ENCODE measurements around the gene PSMD13. TPM values are rescaled to one million over a fixed set of nuclear protein-coding genes. Genes with fewer than 3 reads are reported as not detected.
A peak's percentile ranks its signal among the peaks of the same experiment; 100 is the strongest.
"Not testable (repeated sequence)": the region's sequence is repeated elsewhere in the genome, so short reads cannot be mapped to it uniquely, and the experiment has no call there.

The PSMD13 gene
- polyA plus RNA-seq, 1 donor (not counting 4 experiments of a cell fraction or from before 2014, with no cell fraction given): 184 TPM

DNA sequence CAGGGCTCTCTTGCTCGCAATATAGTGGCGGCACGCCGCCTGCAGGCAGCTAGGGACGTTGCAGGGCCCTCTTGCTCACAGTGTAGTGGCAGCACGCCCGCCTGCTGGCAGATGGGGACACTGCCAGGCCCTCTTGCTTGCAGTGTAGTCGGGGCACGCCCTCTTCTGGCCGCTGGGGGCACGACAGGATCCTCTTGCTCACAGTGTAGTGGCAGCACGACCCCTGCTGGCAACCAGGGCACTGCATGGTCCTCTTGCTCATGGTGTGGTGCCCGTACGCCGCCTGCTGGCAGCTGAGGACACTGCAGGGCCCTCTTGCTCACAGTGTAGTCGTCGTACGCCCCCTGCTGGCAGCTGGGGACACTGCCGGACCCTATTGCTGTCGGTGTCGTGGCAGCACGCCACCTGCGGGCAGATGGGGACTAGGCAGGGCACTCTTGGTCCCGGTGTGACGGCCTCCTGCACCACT, 46.9 kb upstream of the PSMD13 start:
- DNase-seq (ENCODE audit: low read depth, low spot score); H3K27ac ChIP-seq (ENCODE audit: control insufficient read depth, insufficient read depth, low read length); H3K79me2 ChIP-seq (ENCODE audit: control insufficient read depth, insufficient read depth, low read length); dilution Hi-C loops (cut with MboI; ENCODE audit: extremely low pct_ligation_motif_present, low sequenced_read_pairs); H3K4me2 ChIP-seq (ENCODE audit: control insufficient read depth, extremely low read depth, insufficient read depth, low read depth, low read length); H3K4me3 ChIP-seq (ENCODE audit: control insufficient read depth in 2 of 3, extremely low read depth in 1 of 3, insufficient read depth in 2 of 3, low read depth in 1 of 3, low read length in 3 of 3); H3K4me1 ChIP-seq (ENCODE audit: control insufficient read depth, extremely low read depth, insufficient read depth, low read length); H3K27me3 ChIP-seq (ENCODE audit: control insufficient read depth, extremely low read depth, insufficient read depth, low read length); FAIRE-seq; H3K9ac ChIP-seq (ENCODE audit: control insufficient read depth, extremely low read depth, insufficient read depth, low read length); H2AFZ ChIP-seq (ENCODE audit: control insufficient read depth, low read length); H4K20me1 ChIP-seq (ENCODE audit: control insufficient read depth, extremely low read depth, insufficient read depth, low read length); H3K36me3 ChIP-seq (ENCODE audit: control insufficient read depth in 2 of 2, extremely low read depth in 1 of 2, insufficient read depth in 2 of 2, low read length in 2 of 2); H3K9me1 ChIP-seq (ENCODE audit: control insufficient read depth, extremely low read depth, insufficient read depth, low read length); H3K9me3 ChIP-seq (ENCODE audit: control insufficient read depth, low read depth, low read length): not testable (repeated sequence)
- TF ChIP-seq, protein P1, sequence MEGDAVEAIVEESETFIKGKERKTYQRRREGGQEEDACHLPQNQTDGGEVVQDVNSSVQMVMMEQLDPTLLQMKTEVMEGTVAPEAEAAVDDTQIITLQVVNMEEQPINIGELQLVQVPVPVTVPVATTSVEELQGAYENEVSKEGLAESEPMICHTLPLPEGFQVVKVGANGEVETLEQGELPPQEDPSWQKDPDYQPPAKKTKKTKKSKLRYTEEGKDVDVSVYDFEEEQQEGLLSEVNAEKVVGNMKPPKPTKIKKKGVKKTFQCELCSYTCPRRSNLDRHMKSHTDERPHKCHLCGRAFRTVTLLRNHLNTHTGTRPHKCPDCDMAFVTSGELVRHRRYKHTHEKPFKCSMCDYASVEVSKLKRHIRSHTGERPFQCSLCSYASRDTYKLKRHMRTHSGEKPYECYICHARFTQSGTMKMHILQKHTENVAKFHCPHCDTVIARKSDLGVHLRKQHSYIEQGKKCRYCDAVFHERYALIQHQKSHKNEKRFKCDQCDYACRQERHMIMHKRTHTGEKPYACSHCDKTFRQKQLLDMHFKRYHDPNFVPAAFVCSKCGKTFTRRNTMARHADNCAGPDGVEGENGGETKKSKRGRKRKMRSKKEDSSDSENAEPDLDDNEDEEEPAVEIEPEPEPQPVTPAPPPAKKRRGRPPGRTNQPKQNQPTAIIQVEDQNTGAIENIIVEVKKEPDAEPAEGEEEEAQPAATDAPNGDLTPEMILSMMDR (optimal IDR thresholded peaks at IDR 0.05 in 1 of 3, IDR thresholded peaks at IDR 0.05 in 1 of 3, conservative IDR thresholded peaks at IDR 0.05 in 1 of 3; ENCODE audit: extremely low read depth in 1 of 3, insufficient read depth in 2 of 3, low read length in 3 of 3): peak in 1 of 3 experiments; percentile 13

DNA sequence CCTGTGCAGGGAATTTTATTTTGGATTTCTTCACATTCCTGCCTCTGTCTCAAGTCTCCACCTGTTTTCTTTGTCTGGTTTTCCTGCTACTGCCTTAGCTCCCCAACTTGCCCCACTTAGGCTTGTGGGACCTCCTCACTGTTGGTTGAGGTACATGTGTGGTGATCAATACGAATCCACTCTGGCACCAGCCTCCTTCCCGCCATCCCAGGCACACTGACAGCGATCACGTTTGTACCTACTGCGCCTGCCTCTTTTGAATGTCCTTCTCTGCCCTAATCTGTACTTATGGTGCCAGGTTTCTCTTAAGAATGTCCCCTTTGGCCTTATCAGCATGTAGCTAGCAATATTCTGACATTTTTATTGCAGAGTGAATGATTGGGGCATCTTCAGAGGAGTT, 46.2 kb upstream of the PSMD13 start:
- DNase-seq (ENCODE audit: low read depth, low spot score); H3K9me1 ChIP-seq (ENCODE audit: control insufficient read depth, extremely low read depth, insufficient read depth, low read length); H3K4me1 ChIP-seq (ENCODE audit: control insufficient read depth, extremely low read depth, insufficient read depth, low read length); H3K36me3 ChIP-seq (ENCODE audit: control insufficient read depth in 2 of 2, extremely low read depth in 1 of 2, insufficient read depth in 2 of 2, low read length in 2 of 2); H3K9ac ChIP-seq (ENCODE audit: control insufficient read depth, extremely low read depth, insufficient read depth, low read length); H3K4me3 ChIP-seq (ENCODE audit: control insufficient read depth in 2 of 3, extremely low read depth in 1 of 3, insufficient read depth in 2 of 3, low read depth in 1 of 3, low read length in 3 of 3); dilution Hi-C loops (cut with MboI; ENCODE audit: extremely low pct_ligation_motif_present, low sequenced_read_pairs); H3K27ac ChIP-seq (ENCODE audit: control insufficient read depth, insufficient read depth, low read length); FAIRE-seq; H3K9me3 ChIP-seq (ENCODE audit: control insufficient read depth, low read depth, low read length); H3K79me2 ChIP-seq (ENCODE audit: control insufficient read depth, insufficient read depth, low read length); H4K20me1 ChIP-seq (ENCODE audit: control insufficient read depth, extremely low read depth, insufficient read depth, low read length); H3K27me3 ChIP-seq (ENCODE audit: control insufficient read depth, extremely low read depth, insufficient read depth, low read length); H2AFZ ChIP-seq (ENCODE audit: control insufficient read depth, low read length); H3K4me2 ChIP-seq (ENCODE audit: control insufficient read depth, extremely low read depth, insufficient read depth, low read depth, low read length): not testable (repeated sequence)

Data from keratinocyte (primary cell).